ENCODE measurements around the gene ZBED4.

Gene ZBED4

GRCh38 chr22:49871482-49871881 lies 17.8 kb downstream of the ZBED4 start:
- no peak overlapping the region for H2AFZ ChIP-seq (ENCODE audit: low read length)
- H3K4me1 ChIP-seq (ENCODE audit: control insufficient read depth in 2 of 2, insufficient read depth in 1 of 2, low read depth in 1 of 2, low read length in 2 of 2): no peaks in the 10 kb centered on the region
- WGBS, 2 donors (ENCODE audit: extremely low coverage in 2 of 2, insufficient read length in 2 of 2, insufficient replicate concordance in 1 of 2): no CpG with 5 or more reads among the region's 4 CpGs
- H3K14ac ChIP-seq (ENCODE audit: low read length): no peak overlapping the region
- peaks cover 18 to 60% of the 10 kb centered on the region in 2 donors for H3K9me3 ChIP-seq (replicated peaks in 1 of 2; ENCODE audit: control insufficient read depth in 2 of 2, insufficient read depth in 1 of 2, low read depth in 1 of 2, low read length in 2 of 2)
- H2BK5ac ChIP-seq (ENCODE audit: low read length): no peak overlapping the region
- H4K8ac ChIP-seq (ENCODE audit: low read depth, low read length): no peak overlapping the region
- H4K91ac ChIP-seq (ENCODE audit: low read depth, low read length, poor library complexity): no peak overlapping the region
- no peak overlapping the region for H3K4ac ChIP-seq (ENCODE audit: low read length)
- H3K4me2 ChIP-seq (ENCODE audit: insufficient read depth, low read length, poor library complexity, severe bottlenecking): no peak overlapping the region
- H3K18ac ChIP-seq (ENCODE audit: low read length): no peak overlapping the region
- H2BK120ac ChIP-seq (ENCODE audit: low read depth, low read length): no peak overlapping the region
- H3K4me3 ChIP-seq (ENCODE audit: low read length in 2 of 2): no peak overlapping the region
- peaks cover 15 to 45% of the 10 kb centered on the region in 2 donors for H3K36me3 ChIP-seq (replicated peaks in 1 of 2; ENCODE audit: control insufficient read depth in 2 of 2, insufficient read depth in 2 of 2, low read length in 2 of 2)
- DNase-seq (ENCODE audit: low spot score): no peak
- H3K23ac ChIP-seq (ENCODE audit: low read depth, low read length, poor library complexity): no peak overlapping the region
- H2BK15ac ChIP-seq (ENCODE audit: low read length): no peak overlapping the region
- no peak overlapping the region for H2AK5ac ChIP-seq (ENCODE audit: low read depth, low read length)
- H3K27me3 ChIP-seq (ENCODE audit: control insufficient read depth in 3 of 3, insufficient read depth in 3 of 3, low read depth in 1 of 3, low read length in 3 of 3): no peaks in the 10 kb centered on the region
- H3K79me1 ChIP-seq (ENCODE audit: low read depth, low read length): peaks cover 10% of the 10 kb centered on the region
- H3K9ac ChIP-seq (ENCODE audit: low read depth, low read length, poor library complexity): no peak overlapping the region
- no peak overlapping the region for H3K27ac ChIP-seq (replicated peaks; ENCODE audit: low read length)
- H2BK12ac ChIP-seq (ENCODE audit: low read length): no peak overlapping the region

GRCh38 chr22:49872347-49872746 lies 18.7 kb downstream of the ZBED4 start:
- Histone ChIP-seq H4K8ac (ENCODE audit: low read depth, low read length) (no peak overlapping the region), H4K91ac (ENCODE audit: low read depth, low read length, poor library complexity) (no peak overlapping the region), H3K4ac (ENCODE audit: low read length) (no peak overlapping the region), H3K27me3 (ENCODE audit: control insufficient read depth in 3 of 3, insufficient read depth in 3 of 3, low read depth in 1 of 3, low read length in 3 of 3) (no peaks in the 10 kb centered on the region), H2AK5ac (ENCODE audit: low read depth, low read length) (no peak overlapping the region), H3K14ac (ENCODE audit: low read length) (no peak overlapping the region), H2BK5ac (ENCODE audit: low read length) (no peak overlapping the region), H2BK15ac (ENCODE audit: low read length) (no peak overlapping the region), H2BK120ac (ENCODE audit: low read depth, low read length) (no peak overlapping the region), H3K9ac (ENCODE audit: low read depth, low read length, poor library complexity) (no peak overlapping the region), H3K4me1 (ENCODE audit: control insufficient read depth in 2 of 2, insufficient read depth in 1 of 2, low read depth in 1 of 2, low read length in 2 of 2) (no peaks in the 10 kb centered on the region), H2AFZ (ENCODE audit: low read length) (no peak overlapping the region), H3K36me3 (replicated peaks in 1 of 2; ENCODE audit: control insufficient read depth in 2 of 2, insufficient read depth in 2 of 2, low read length in 2 of 2) (peaks cover 15 to 43% of the 10 kb centered on the region in 2 donors), H3K79me1 (ENCODE audit: low read depth, low read length) (peaks cover 8% of the 10 kb centered on the region), H3K27ac (replicated peaks; ENCODE audit: low read length) (no peak overlapping the region), H3K23ac (ENCODE audit: low read depth, low read length, poor library complexity) (no peak overlapping the region), H3K4me3 (ENCODE audit: low read length in 2 of 2) (no peak overlapping the region), H2BK12ac (ENCODE audit: low read length) (no peak overlapping the region), H3K4me2 (ENCODE audit: insufficient read depth, low read length, poor library complexity, severe bottlenecking) (no peak overlapping the region), H3K18ac (ENCODE audit: low read length) (no peak overlapping the region), H3K9me3 (replicated peaks in 1 of 2; ENCODE audit: control insufficient read depth in 2 of 2, insufficient read depth in 1 of 2, low read depth in 1 of 2, low read length in 2 of 2) (peaks cover 16 to 58% of the 10 kb centered on the region in 2 donors)
- WGBS, 2 donors (ENCODE audit: extremely low coverage in 2 of 2, insufficient read length in 2 of 2, insufficient replicate concordance in 1 of 2): no CpG with 5 or more reads among the region's 7 CpGs
- no peak for DNase-seq (ENCODE audit: low spot score)

DNA sequence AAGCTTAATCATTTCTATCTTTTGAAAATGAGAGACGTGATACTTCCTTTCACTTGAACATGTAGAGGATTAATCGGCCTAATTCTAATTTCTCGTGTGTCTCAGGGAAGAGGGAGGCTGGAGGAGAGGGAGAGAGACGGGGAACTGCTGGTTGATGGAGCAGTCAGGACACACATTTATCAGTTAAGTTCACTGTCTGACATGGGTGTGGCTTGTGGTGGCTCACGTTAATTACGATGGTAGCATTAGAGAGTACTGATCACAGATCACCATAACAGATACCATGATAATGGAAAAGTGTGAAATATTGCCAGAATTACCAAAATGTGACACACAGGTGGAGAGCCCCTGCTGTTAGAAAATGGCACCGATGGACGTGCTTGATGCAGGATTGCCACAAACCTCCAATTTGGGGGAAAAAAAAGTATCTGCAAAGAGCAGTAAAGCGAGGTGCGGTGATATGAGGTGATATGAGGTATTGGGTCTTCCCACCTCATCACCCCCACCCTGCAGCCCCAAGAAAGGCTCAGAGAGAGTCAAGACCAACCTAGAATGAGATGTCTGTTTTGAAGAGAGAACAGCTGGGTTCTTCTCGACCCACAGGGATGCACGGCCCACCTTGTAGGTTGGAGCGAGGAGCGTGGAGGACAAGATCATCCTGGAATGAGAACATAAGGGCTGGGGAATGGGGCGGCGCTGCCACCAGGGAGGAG lies 19.7 kb downstream of the ZBED4 start:
- H3K27ac ChIP-seq (replicated peaks; ENCODE audit: low read length): no peak overlapping the region
- H2BK12ac ChIP-seq (ENCODE audit: low read length): no peak overlapping the region
- H3K4me2 ChIP-seq (ENCODE audit: insufficient read depth, low read length, poor library complexity, severe bottlenecking): no peak overlapping the region
- no peak overlapping the region for H3K18ac ChIP-seq (ENCODE audit: low read length)
- no peak overlapping the region for H4K8ac ChIP-seq (ENCODE audit: low read depth, low read length)
- H3K23ac ChIP-seq (ENCODE audit: low read depth, low read length, poor library complexity): no peak overlapping the region
- DNase-seq (ENCODE audit: low spot score): no peak
- no peak overlapping the region for H3K14ac ChIP-seq (ENCODE audit: low read length)
- no peak overlapping the region for H3K9ac ChIP-seq (ENCODE audit: low read depth, low read length, poor library complexity)
- H3K4me3 ChIP-seq (ENCODE audit: low read length in 2 of 2): no peak overlapping the region
- peaks cover 13 to 43% of the 10 kb centered on the region in 2 donors for H3K36me3 ChIP-seq (replicated peaks in 1 of 2; ENCODE audit: control insufficient read depth in 2 of 2, insufficient read depth in 2 of 2, low read length in 2 of 2)
- H3K9me3 ChIP-seq (replicated peaks in 1 of 2; ENCODE audit: control insufficient read depth in 2 of 2, insufficient read depth in 1 of 2, low read depth in 1 of 2, low read length in 2 of 2): peaks cover 16 to 59% of the 10 kb centered on the region in 2 donors
- H2AFZ ChIP-seq (ENCODE audit: low read length): no peak overlapping the region
- no peak overlapping the region for H2BK120ac ChIP-seq (ENCODE audit: low read depth, low read length)
- no peaks in the 10 kb centered on the region for H3K4me1 ChIP-seq (ENCODE audit: control insufficient read depth in 2 of 2, insufficient read depth in 1 of 2, low read depth in 1 of 2, low read length in 2 of 2)
- H2BK5ac ChIP-seq (ENCODE audit: low read length): no peak overlapping the region
- no peak overlapping the region for H2AK5ac ChIP-seq (ENCODE audit: low read depth, low read length)
- peaks cover 8% of the 10 kb centered on the region for H3K79me1 ChIP-seq (ENCODE audit: low read depth, low read length)
- H3K4ac ChIP-seq (ENCODE audit: low read length): no peak overlapping the region
- no peak overlapping the region for H2BK15ac ChIP-seq (ENCODE audit: low read length)
- no peaks in the 10 kb centered on the region for H3K27me3 ChIP-seq (ENCODE audit: control insufficient read depth in 3 of 3, insufficient read depth in 3 of 3, low read depth in 1 of 3, low read length in 3 of 3)
- no CpG with 5 or more reads among the region's 16 CpGs for WGBS, 2 donors (ENCODE audit: extremely low coverage in 2 of 2, insufficient read length in 2 of 2, insufficient replicate concordance in 1 of 2)
- no peak overlapping the region for H4K91ac ChIP-seq (ENCODE audit: low read depth, low read length, poor library complexity)

DNA sequence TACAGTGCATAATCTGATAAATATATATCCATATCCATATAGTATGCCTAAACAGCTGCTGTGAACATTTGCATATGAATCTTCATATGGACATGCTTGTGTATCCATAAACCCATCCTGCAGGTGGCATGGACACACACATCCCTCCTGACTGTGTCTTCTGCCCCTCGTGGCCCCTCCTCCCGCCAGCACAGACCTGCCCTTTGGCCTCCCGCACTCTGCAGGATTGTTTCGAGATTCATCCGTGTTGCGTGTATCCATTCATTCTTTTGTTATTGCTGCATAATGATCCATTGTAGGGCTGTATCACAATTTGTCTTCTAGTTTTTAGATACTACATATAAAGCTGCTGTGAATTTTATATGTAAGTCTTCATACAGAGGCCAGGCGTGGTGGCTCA lies 24.0 kb downstream of the ZBED4 start:
- no peak overlapping the region for H2BK15ac ChIP-seq (ENCODE audit: low read length)
- no peak overlapping the region for H2AK5ac ChIP-seq (ENCODE audit: low read depth, low read length)
- no peak overlapping the region for H2BK120ac ChIP-seq (ENCODE audit: low read depth, low read length)
- H3K79me1 ChIP-seq (ENCODE audit: low read depth, low read length): peaks cover 13% of the 10 kb centered on the region
- H4K8ac ChIP-seq (ENCODE audit: low read depth, low read length): no peak overlapping the region
- no peak overlapping the region for H3K27ac ChIP-seq (replicated peaks; ENCODE audit: low read length)
- H2BK5ac ChIP-seq (ENCODE audit: low read length): no peak overlapping the region
- no peak overlapping the region for H2BK12ac ChIP-seq (ENCODE audit: low read length)
- no peak overlapping the region for H3K4ac ChIP-seq (ENCODE audit: low read length)
- no peak overlapping the region for H2AFZ ChIP-seq (ENCODE audit: low read length)
- H4K91ac ChIP-seq (ENCODE audit: low read depth, low read length, poor library complexity): no peak overlapping the region
- no peak overlapping the region for H3K4me2 ChIP-seq (ENCODE audit: insufficient read depth, low read length, poor library complexity, severe bottlenecking)
- H3K14ac ChIP-seq (ENCODE audit: low read length): no peak overlapping the region
- H3K4me3 ChIP-seq (ENCODE audit: low read length in 2 of 2): no peak overlapping the region
- peaks cover 12 to 45% of the 10 kb centered on the region in 2 donors for H3K9me3 ChIP-seq (replicated peaks in 1 of 2; ENCODE audit: control insufficient read depth in 2 of 2, insufficient read depth in 1 of 2, low read depth in 1 of 2, low read length in 2 of 2)
- H3K36me3 ChIP-seq (replicated peaks in 1 of 2; ENCODE audit: control insufficient read depth in 2 of 2, insufficient read depth in 2 of 2, low read length in 2 of 2): peaks cover 12 to 50% of the 10 kb centered on the region in 2 donors
- no peaks in the 10 kb centered on the region for H3K27me3 ChIP-seq (ENCODE audit: control insufficient read depth in 3 of 3, insufficient read depth in 3 of 3, low read depth in 1 of 3, low read length in 3 of 3)
- H3K18ac ChIP-seq (ENCODE audit: low read length): no peak overlapping the region
- no peak overlapping the region for H3K23ac ChIP-seq (ENCODE audit: low read depth, low read length, poor library complexity)
- no CpG with 5 or more reads among the region's 7 CpGs for WGBS, 2 donors (ENCODE audit: extremely low coverage in 2 of 2, insufficient read length in 2 of 2, insufficient replicate concordance in 1 of 2)
- DNase-seq (ENCODE audit: low spot score): no peak
- no peak overlapping the region for H3K9ac ChIP-seq (ENCODE audit: low read depth, low read length, poor library complexity)
- no peaks in the 10 kb centered on the region for H3K4me1 ChIP-seq (ENCODE audit: control insufficient read depth in 2 of 2, insufficient read depth in 1 of 2, low read depth in 1 of 2, low read length in 2 of 2)

Data from neuronal stem cell (in vitro differentiated cells).